GM12891 (cell line): ENCODE measurements around the gene OSCP1.

Source experiments
- POLR2A ChIP-seq: IDR thresholded peaks from 2 replicates; pipeline ENCODE4 v1.6.1; 2011; ENCODE audit warnings: low read depth, low read length, control low read depth
- POLR2AphosphoS5 ChIP-seq: IDR thresholded peaks from 2 replicates; pipeline ENCODE4 v1.6.1; 2011; ENCODE audit warnings: low read depth, low read length, control low read depth

GRCh38 chr1:36389999-36390398 is 60.3 kb downstream of the OSCP1 start:
- TF ChIP-seq POLR2AphosphoS5, result no peak
- TF ChIP-seq POLR2A, result no peak
